IPS-15b (cell line): ENCODE results near the gene PLA2G4A.

Experiments
- H3K27me3 ChIP-seq: one replicate; pipeline ENCODE4 v1.6.1; 2013; ENCODE audit warnings: low read length; ENCODE audit not compliant: control insufficient read depth, insufficient read depth
- H3K36me3 ChIP-seq: one replicate; pipeline ENCODE4 v1.6.1; 2013; ENCODE audit warnings: low read length; ENCODE audit not compliant: control insufficient read depth, insufficient read depth
- H3K4me1 ChIP-seq: one replicate; pipeline ENCODE4 v1.6.1; 2013; ENCODE audit warnings: mild to moderate bottlenecking, low read length; ENCODE audit not compliant: control insufficient read depth, insufficient read depth
- H3K4me3 ChIP-seq: one replicate; pipeline ENCODE4 v1.5.1; 2013; ENCODE audit warnings: low read depth, low read length
- H3K9ac ChIP-seq: one replicate; pipeline ENCODE4 v1.6.1; 2013; ENCODE audit warnings: low read depth, mild to moderate bottlenecking, low read length
- H3K9me3 ChIP-seq: one replicate; pipeline ENCODE4 v1.6.1; 2013; ENCODE audit warnings: mild to moderate bottlenecking, low read length; ENCODE audit not compliant: control insufficient read depth, insufficient read depth

Gene PLA2G4A

DNA sequence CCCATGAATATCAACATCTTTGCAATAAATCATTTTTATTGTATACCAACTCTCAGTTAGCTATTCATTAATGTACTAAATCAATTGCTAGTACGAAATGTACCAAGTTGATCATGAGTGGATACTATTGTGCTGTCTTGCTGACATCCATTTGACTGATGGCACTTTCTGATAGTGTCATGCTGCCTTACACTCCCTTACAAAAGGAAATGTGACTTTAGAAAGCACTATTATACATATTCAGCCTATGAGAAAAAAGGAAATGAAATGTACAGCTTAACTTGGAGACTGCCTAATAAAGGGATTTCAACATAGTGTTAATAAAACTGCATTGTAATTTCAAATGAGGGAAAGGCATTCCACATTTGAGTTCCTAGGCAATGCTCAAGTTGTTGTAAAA, 52.2 kb downstream of the PLA2G4A start:
- H3K9ac ChIP-seq, result no peak overlapping the region
- no peaks in the 10 kb centered on the region for H3K27me3 ChIP-seq
- H3K4me1 ChIP-seq, result no peaks in the 10 kb centered on the region
- no peaks in the 10 kb centered on the region for H3K36me3 ChIP-seq
- no peak overlapping the region for H3K4me3 ChIP-seq
- H3K9me3 ChIP-seq, result no peaks in the 10 kb centered on the region

DNA sequence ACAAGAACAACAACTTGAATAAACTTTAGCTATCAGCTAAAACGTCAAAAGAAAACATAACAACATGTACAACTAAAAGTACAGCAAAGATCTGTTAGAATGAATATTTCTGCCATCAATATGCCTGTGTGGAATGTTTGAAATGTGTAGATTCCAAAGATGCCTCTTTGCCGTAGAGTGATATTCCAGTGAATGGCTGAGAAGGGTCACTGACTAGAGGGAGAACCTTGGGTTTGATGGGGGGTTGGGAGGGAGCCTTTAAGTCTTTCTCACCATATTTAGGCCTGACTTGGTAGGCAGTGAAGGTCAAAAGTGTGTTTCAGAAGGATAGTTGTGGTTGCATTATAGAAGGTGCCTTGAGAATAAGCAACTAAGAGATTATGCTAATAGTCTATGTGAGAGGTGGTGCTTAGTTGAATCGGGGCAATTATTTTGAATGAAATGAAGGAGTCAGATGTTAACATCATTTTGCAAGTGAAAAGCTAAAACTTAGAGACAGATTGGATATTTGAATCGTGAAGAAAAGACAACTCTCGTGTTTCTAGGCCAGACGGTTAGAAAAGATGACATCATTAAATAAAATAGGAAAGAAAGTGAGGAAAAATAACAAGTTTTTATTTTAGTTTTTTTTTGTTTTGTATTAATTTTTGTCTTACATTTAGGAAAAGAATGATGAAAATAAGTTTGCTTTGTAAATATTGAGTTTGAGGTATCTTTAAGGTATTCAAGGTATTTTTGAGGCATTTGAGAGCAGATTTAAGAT, 53.8 kb downstream of the PLA2G4A start:
- Histone ChIP-seq H3K36me3 (no peaks in the 10 kb centered on the region), H3K4me1 (no peaks in the 10 kb centered on the region), H3K9ac (no peak overlapping the region), H3K27me3 (no peaks in the 10 kb centered on the region), H3K4me3 (no peak overlapping the region), H3K9me3 (no peaks in the 10 kb centered on the region)

DNA sequence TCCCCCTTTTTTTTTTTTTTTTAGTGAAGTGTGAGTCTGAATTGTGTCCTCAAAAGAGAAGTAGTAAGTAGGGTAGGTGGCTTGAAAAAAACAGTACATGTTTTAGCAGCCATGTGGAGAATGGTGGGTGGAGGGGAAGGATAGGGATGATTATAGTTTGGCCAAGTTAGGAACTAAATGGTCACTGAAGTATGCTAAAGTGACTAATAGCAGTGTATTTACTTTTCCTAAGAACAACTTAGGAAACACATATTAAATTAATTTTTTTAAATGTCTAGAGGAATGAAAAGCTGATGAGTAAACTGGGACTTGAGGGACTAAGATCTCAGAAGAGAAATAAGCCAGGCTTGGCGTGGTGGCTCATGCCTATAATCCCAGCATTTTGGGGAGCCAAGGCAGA, 55.5 kb downstream of the PLA2G4A start:
- H3K9me3 ChIP-seq, result no peaks in the 10 kb centered on the region
- no peaks in the 10 kb centered on the region for H3K36me3 ChIP-seq
- no peaks in the 10 kb centered on the region for H3K27me3 ChIP-seq
- H3K4me3 ChIP-seq, result no peak overlapping the region
- no peak overlapping the region for H3K9ac ChIP-seq
- H3K4me1 ChIP-seq, result no peaks in the 10 kb centered on the region

DNA sequence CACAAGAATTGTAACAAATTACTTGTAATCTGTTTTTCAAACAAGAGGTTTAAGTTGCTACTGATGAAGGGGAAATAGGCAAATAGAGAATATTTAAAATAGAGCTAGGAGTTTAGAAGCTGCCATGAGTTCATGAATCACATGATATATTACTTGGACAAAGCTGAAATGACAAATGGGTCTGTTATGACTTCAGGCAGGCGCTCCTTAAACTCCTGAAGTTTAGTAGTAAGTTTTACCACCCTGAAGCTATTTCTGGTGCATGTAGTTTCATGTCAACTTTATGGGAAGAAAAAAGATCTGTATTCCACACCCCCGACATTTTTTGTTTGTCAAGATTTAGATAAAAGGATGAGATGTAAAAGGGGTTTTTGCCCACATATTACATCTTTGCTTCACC, 58.5 kb downstream of the PLA2G4A start:
- H3K4me3 ChIP-seq, result no peak overlapping the region
- H3K9me3 ChIP-seq, result no peaks in the 10 kb centered on the region
- H3K9ac ChIP-seq, result no peak overlapping the region
- no peaks in the 10 kb centered on the region for H3K4me1 ChIP-seq
- H3K27me3 ChIP-seq, result no peaks in the 10 kb centered on the region
- no peaks in the 10 kb centered on the region for H3K36me3 ChIP-seq

DNA sequence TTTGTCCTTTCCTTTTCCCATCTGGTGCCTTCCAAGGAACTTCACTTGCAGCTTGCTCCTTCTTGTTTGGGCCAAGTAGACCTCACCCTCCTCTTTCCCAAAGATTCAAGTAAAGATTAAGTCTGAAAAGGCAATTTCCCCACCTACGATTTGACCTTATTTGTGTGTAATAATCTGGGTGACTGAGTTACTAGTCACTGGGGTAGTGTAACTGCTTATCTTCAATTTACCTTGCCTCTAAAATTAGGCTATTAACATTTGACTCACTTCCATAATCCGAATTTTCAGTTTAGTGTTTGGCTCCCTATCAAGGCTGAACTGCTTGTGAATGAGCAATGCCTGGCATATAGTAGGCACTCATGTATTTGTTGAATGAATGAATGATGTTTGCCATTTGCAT, 59.6 kb downstream of the PLA2G4A start:
- Histone ChIP-seq H3K9me3 (no peaks in the 10 kb centered on the region), H3K4me3 (no peak overlapping the region), H3K36me3 (no peaks in the 10 kb centered on the region), H3K27me3 (no peaks in the 10 kb centered on the region), H3K9ac (no peak overlapping the region), H3K4me1 (no peaks in the 10 kb centered on the region)

DNA sequence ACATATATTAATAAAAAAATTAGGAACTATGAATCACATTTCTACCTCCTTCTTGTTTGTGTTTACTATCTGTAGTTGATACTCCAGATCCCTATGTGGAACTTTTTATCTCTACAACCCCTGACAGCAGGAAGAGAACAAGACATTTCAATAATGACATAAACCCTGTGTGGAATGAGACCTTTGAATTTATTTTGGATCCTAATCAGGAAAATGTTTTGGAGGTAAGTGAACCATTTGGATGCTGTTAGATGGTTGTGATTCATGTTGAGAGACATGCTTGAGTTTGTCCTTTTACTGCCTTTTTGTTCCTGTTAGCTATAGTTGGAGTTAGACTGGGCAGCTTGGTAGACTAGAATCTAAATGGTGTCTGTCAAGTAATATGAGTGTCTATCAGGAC, 64.2 kb downstream of the PLA2G4A start:
- Histone ChIP-seq H3K9ac (no peak overlapping the region), H3K36me3 (no peaks in the 10 kb centered on the region), H3K4me3 (no peak overlapping the region), H3K4me1 (no peaks in the 10 kb centered on the region), H3K9me3 (no peaks in the 10 kb centered on the region), H3K27me3 (no peaks in the 10 kb centered on the region)

DNA sequence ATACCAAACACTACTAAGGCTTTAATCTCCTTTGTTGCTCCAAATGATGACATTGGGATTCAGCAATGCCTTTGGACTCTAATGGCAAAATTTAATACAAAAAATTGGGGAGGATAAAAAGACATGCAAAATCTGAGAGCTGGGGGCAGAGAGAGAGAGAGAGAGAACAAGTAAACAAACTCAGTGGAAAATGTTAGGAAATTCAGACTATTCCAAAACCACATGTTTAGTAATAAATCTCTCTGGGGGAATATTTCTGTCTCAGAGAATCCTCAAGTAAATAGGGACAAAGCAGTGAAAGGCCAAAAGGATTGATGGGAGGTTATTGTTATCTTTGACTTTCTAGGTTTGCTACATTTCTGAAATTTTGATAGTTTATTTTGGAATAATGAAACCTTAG, 65.7 kb downstream of the PLA2G4A start:
- no peaks in the 10 kb centered on the region for H3K27me3 ChIP-seq
- no peak overlapping the region for H3K4me3 ChIP-seq
- no peak overlapping the region for H3K9ac ChIP-seq
- no peaks in the 10 kb centered on the region for H3K36me3 ChIP-seq
- no peaks in the 10 kb centered on the region for H3K4me1 ChIP-seq
- no peaks in the 10 kb centered on the region for H3K9me3 ChIP-seq

DNA sequence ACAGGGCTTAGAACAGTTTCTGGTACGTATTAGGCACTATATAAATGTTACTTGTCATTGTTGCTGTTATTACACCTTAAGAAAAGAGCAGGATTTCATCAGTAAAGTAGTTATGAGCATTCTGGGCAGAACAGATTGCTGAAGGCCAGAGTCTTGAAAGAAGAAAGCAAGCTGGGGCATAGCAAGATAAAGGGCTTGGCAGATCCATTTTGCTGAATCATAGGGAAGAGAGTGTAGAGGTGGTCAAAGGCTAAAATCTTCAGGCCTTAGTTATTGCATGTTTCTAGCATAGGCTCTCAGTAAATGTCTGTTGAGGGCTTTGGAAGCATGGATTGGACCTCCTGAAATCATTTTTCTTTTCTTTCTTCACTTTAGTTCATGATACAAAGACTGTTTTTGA, 67.5 kb downstream of the PLA2G4A start:
- no peaks in the 10 kb centered on the region for H3K27me3 ChIP-seq
- H3K4me1 ChIP-seq, result no peaks in the 10 kb centered on the region
- H3K4me3 ChIP-seq, result no peak overlapping the region
- H3K9ac ChIP-seq, result no peak overlapping the region
- H3K9me3 ChIP-seq, result no peaks in the 10 kb centered on the region
- H3K36me3 ChIP-seq, result no peaks in the 10 kb centered on the region

DNA sequence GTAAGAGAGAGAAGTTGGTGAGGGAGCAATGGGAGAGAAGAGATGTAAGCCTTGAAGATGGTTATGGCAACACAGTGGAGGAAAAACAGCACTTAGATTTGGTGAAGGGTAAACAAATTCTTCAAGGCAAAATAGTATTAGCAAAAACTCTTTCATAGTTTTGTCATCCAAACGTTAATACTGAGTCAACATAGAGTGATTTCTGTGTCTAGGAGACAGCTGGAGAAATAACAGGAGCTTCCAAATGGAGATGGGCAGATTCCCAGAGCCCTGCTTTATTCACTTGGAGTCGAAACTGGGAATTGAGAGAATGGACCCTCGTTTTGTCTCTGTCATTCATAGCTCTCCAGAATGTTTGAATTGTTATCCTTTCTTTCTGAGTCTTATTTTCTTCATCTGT, 68.3 kb downstream of the PLA2G4A start:
- Histone ChIP-seq H3K9me3 (no peaks in the 10 kb centered on the region), H3K27me3 (no peaks in the 10 kb centered on the region), H3K36me3 (no peaks in the 10 kb centered on the region), H3K9ac (no peak overlapping the region), H3K4me1 (no peaks in the 10 kb centered on the region), H3K4me3 (no peak overlapping the region)

DNA sequence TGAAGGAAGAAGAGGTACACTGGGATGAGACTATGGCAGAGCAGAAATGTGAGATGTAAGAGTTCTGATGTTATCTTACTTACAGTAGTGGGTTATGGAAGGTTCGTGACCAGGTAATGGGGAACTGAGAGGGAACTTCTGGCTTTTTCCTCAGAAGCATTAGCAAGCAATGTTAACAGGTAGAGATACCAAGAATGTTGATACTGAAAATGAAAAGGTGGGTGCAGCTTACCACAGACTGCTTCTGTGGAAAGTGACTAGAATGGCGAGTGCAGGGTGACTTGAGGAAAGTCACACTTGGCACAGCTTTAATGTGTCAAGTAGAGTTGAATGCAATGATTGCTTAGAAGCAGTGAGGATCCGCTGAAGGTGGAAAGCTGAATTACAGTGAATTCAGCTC, 70.8 kb downstream of the PLA2G4A start:
- no peak overlapping the region for H3K9ac ChIP-seq
- H3K27me3 ChIP-seq, result no peaks in the 10 kb centered on the region
- H3K9me3 ChIP-seq, result no peaks in the 10 kb centered on the region
- no peaks in the 10 kb centered on the region for H3K4me1 ChIP-seq
- H3K4me3 ChIP-seq, result no peak overlapping the region
- no peaks in the 10 kb centered on the region for H3K36me3 ChIP-seq

DNA sequence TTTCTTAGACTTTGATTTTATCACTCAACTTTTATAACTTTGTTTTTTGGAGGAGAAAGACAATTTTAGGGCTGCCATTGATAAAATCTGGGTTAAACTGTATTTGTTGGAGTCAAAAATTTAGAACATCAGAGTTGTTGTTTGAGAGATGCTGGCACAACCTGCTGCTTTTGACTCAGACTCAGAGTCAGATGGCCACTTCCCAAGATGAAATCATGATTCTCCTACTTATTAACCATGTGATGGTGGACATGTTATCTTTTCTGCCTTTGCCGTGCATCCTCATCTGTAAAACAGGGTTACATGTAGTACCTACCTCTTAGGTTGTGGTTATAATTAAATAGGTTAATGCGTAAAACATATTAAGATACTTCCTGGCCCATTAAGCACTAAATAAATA, 71.2 kb downstream of the PLA2G4A start:
- Histone ChIP-seq H3K27me3 (no peaks in the 10 kb centered on the region), H3K36me3 (no peaks in the 10 kb centered on the region), H3K9ac (no peak overlapping the region), H3K9me3 (no peaks in the 10 kb centered on the region), H3K4me1 (no peaks in the 10 kb centered on the region), H3K4me3 (no peak overlapping the region)

DNA sequence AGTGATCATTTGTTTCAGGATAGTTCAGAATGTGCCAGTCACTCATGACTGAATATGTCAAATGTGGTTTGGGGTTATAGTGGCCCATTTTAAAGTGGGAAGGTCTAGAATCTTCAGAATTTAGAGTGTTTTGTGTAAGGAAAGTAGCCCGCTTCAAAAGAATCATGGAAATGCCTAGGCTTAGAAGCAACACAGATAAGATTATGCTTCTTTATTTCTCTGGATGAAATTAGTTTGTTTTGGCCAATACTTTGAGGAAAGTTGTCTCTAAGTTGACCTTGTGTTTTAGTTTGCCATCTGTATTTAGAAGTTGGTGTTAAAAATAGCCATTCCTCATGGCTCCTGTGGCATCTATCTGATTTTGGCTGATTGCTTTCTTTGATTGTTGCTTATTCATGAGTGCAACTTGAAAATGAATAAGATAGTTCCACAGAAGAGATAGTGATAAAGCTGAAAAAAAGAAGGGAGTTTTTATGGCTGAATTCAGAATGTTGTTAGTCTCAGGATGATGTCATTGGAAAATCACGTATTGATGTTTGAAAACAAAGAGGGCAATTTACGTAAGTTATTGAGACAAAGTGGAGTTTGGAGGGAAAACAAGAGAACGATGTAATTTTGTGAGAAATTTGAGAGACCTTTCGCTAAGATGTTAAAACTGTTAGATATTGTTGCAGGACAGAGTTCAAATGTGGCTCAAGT, 71.9 kb downstream of the PLA2G4A start:
- Histone ChIP-seq H3K4me1 (no peaks in the 10 kb centered on the region), H3K27me3 (no peaks in the 10 kb centered on the region), H3K9ac (no peak overlapping the region), H3K9me3 (no peaks in the 10 kb centered on the region), H3K4me3 (no peak overlapping the region), H3K36me3 (no peaks in the 10 kb centered on the region)
